Loucy (cell line): ENCODE data around the gene SMIM35.

ENCODE experiments used
- H2AFZ ChIP-seq: fragments of 200-600 bp; sonication (generic); 2 replicates; pipeline ENCODE4 v1.6.0; 2016; ENCODE audit warnings: antibody characterized with exemption, mild to moderate bottlenecking, low read length, moderate library complexity
- H3F3A ChIP-seq: fragments of 200-600 bp; 2 replicates; pipeline ENCODE4 v1.6.0; 2016; ENCODE audit warnings: antibody characterized with exemption, low read depth, mild to moderate bottlenecking
- H3K27me3 ChIP-seq: fragments of 200-600 bp; sonication (generic); 2 replicates; pipeline ENCODE4 v1.6.1; 2014; ENCODE audit warnings: low read length, mild to moderate bottlenecking; ENCODE audit not compliant: insufficient read depth, poor library complexity, severe bottlenecking
- H3K36me3 ChIP-seq: fragments of 200-600 bp; sonication (generic); 2 replicates; pipeline ENCODE4 v1.6.1; 2016; ENCODE audit warnings: low read length; ENCODE audit not compliant: insufficient read depth
- H3K4me1 ChIP-seq: fragments of 200-600 bp; sonication (generic); 2 replicates; pipeline ENCODE4 v1.5.1; 2014; ENCODE audit warnings: low read length, mild to moderate bottlenecking; ENCODE audit not compliant: insufficient read depth, poor library complexity, severe bottlenecking
- H3K4me2 ChIP-seq: fragments of 200-600 bp; sonication (generic); 2 replicates; pipeline ENCODE4 v1.6.0; 2014; ENCODE audit warnings: antibody characterized with exemption, low read length, low read depth, mild to moderate bottlenecking; ENCODE audit not compliant: poor library complexity, severe bottlenecking
- H3K4me3 ChIP-seq: fragments of 200-600 bp; sonication (generic); 2 replicates; pipeline ENCODE4 v1.5.1; 2014; ENCODE audit warnings: low read length, mild to moderate bottlenecking, mixed read lengths; ENCODE audit not compliant: poor library complexity, severe bottlenecking
- H3K79me2 ChIP-seq: fragments of 200-600 bp; sonication (generic); 2 replicates; pipeline ENCODE4 v1.6.1; 2014; ENCODE audit warnings: low read length; ENCODE audit not compliant: insufficient read depth
- H3K9ac ChIP-seq: fragments of 200-600 bp; sonication (generic); 2 replicates; pipeline ENCODE4 v1.6.0; 2014; ENCODE audit warnings: mild to moderate bottlenecking, low read depth, low read length, moderate library complexity; ENCODE audit not compliant: poor library complexity, severe bottlenecking
- H3K9me2 ChIP-seq: fragments of 200-600 bp; sonication (generic); replicated peaks from 2 replicates; pipeline ENCODE4 v1.6.1; 2016; ENCODE audit warnings: low read depth, low read length, mixed read lengths
- H3K9me3 ChIP-seq: fragments of 200-600 bp; sonication (generic); 2 replicates; pipeline ENCODE4 v1.6.1; 2014; ENCODE audit warnings: mild to moderate bottlenecking, antibody characterized with exemption, low read length, low read depth; ENCODE audit not compliant: insufficient read depth
- H4K20me1 ChIP-seq: fragments of 200-600 bp; sonication (generic); 2 replicates; pipeline ENCODE4 v1.6.0; 2014; ENCODE audit warnings: antibody characterized with exemption, low read length, mild to moderate bottlenecking; ENCODE audit not compliant: insufficient read depth, poor library complexity, severe bottlenecking
- EZH2phosphoT487 ChIP-seq: fragments of 200-600 bp; IDR thresholded peaks from 2 replicates; pipeline ENCODE4 v1.6.1; 2018; ENCODE audit warnings: antibody characterized with exemption, mild to moderate bottlenecking, moderate library complexity, borderline replicate concordance
- TF ChIP-seq, protein P1 (sequence below): fragments of 200-600 bp; sonication (generic); conservative IDR thresholded peaks from 2 replicates; pipeline ENCODE4 v1.5.1; 2014; ENCODE audit warnings: mild to moderate bottlenecking, antibody characterized with exemption, low read length

The SMIM35 gene

DNA sequence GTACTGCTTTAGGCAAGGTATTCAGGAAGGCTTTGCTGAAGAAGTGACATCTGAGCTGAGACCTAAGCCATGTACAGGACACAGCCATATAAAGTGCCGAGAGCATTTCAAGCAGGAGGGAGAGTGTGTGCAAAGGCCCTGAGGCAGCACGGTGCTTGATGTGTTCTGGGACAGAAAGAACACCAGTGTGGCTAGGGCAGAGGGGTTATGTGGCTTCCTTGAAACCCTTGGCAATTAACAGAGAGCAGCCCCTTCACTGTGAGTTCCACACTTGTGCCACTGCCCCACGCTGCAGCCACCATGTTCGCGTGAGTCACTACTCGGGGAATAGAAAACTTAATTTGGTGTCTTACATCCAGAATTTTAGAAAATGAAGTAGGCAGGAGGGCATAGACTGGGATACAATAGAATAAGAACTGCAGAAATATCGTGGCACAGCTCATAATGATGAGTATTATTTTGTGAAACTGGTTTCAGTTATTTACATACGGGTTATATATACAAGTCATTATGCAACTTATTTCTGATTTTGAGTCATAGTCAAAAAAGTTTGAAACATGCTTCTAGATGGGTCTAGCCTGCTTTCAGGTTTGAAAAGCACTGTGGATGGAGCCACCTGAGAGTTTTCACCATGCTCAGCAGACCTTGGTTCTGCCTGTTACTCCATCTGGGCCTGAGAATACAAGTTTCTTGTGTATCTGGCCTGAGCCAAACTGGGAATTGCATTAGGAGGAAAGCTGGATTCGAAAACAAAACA is 88.8 kb downstream of the SMIM35 start:
- Histone ChIP-seq H3K9me3 (no peaks in the 10 kb centered on the region), H3K36me3 (no peaks in the 10 kb centered on the region), H2AFZ (no peak overlapping the region), H3K4me1 (peaks cover 14% of the 10 kb centered on the region), H3K4me3 (no peak overlapping the region), H4K20me1 (no peaks in the 10 kb centered on the region), H3K4me2 (no peak overlapping the region), H3K27me3 (no peaks in the 10 kb centered on the region), H3K9me2 (no peaks in the 10 kb centered on the region), H3F3A (no peaks in the 10 kb centered on the region), H3K79me2 (no peaks in the 10 kb centered on the region), H3K9ac (no peak overlapping the region)
- no peak for TF ChIP-seq EZH2phosphoT487
- TF ChIP-seq, protein P1, sequence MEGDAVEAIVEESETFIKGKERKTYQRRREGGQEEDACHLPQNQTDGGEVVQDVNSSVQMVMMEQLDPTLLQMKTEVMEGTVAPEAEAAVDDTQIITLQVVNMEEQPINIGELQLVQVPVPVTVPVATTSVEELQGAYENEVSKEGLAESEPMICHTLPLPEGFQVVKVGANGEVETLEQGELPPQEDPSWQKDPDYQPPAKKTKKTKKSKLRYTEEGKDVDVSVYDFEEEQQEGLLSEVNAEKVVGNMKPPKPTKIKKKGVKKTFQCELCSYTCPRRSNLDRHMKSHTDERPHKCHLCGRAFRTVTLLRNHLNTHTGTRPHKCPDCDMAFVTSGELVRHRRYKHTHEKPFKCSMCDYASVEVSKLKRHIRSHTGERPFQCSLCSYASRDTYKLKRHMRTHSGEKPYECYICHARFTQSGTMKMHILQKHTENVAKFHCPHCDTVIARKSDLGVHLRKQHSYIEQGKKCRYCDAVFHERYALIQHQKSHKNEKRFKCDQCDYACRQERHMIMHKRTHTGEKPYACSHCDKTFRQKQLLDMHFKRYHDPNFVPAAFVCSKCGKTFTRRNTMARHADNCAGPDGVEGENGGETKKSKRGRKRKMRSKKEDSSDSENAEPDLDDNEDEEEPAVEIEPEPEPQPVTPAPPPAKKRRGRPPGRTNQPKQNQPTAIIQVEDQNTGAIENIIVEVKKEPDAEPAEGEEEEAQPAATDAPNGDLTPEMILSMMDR, result no peak

DNA sequence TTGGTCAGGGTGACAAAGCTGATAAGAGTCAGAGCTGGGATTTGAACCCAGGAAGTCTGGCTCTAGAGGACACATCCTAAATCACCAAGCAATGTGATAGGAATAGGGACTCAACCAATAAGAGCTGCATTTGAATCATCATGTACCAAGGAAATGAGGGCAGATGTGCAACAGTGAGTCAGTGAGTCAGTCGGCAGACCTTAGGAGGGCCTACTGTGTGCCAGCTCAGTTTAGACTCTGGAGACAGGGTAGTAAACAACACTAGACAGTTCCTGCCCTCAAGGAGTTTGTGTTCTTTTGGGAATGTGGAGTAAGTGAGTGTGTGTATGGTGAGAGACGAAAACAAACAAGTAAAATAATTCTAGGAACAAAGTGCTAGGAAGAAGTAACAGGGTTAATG is 89.4 kb downstream of the SMIM35 start:
- no peak overlapping the region for H3K9ac ChIP-seq

DNA sequence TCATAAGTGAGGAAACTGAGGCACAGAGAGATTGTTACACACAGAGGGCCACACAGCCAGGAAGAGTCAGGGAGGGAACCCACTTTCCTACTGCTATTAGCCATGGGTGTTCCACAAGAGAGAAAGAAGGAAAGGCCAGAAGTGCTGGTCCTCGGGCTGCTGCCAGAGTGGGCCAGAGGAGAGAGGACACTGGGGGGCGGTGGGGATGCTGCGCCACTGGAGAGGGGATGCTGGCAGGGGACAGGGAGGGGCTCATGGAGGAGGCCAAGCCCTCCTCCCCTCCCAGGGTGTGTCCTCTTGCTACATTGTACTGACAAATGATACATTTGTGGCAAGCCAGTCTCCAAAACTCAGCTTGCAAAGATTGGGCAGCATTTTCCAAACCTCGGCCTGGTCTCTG is 90.7 kb downstream of the SMIM35 start:
- Histone ChIP-seq H3K9me2 (no peaks in the 10 kb centered on the region), H4K20me1 (no peaks in the 10 kb centered on the region), H3F3A (no peaks in the 10 kb centered on the region), H3K36me3 (no peaks in the 10 kb centered on the region), H3K4me1 (no peaks in the 10 kb centered on the region), H3K27me3 (no peaks in the 10 kb centered on the region), H3K4me3 (no peak overlapping the region), H2AFZ (no peak overlapping the region), H3K9ac (no peak overlapping the region), H3K4me2 (no peak overlapping the region), H3K9me3 (no peaks in the 10 kb centered on the region), H3K79me2 (no peaks in the 10 kb centered on the region)
- no peak for TF ChIP-seq EZH2phosphoT487
- TF ChIP-seq, protein P1, result no peak

More for the DNA sequence above, 89.4 kb downstream of the SMIM35 start:
- H3K79me2 ChIP-seq, result no peaks in the 10 kb centered on the region
- H3K4me3 ChIP-seq, result no peak overlapping the region
- no peaks in the 10 kb centered on the region for H4K20me1 ChIP-seq
- H3K9me3 ChIP-seq, result no peaks in the 10 kb centered on the region
- no peaks in the 10 kb centered on the region for H3K36me3 ChIP-seq
- peaks cover 8% of the 10 kb centered on the region for H3K4me1 ChIP-seq
- TF ChIP-seq, protein P1, result no peak
- TF ChIP-seq EZH2phosphoT487, result no peak
- H3K4me2 ChIP-seq, result no peak overlapping the region
- H3F3A ChIP-seq, result no peaks in the 10 kb centered on the region
- H2AFZ ChIP-seq, result no peak overlapping the region
- no peaks in the 10 kb centered on the region for H3K9me2 ChIP-seq
- H3K27me3 ChIP-seq, result no peaks in the 10 kb centered on the region
